Endothelial cell of umbilical vein (primary cell): ENCODE results near the gene SLC25A24. TPM values are rescaled to one million over a fixed set of nuclear protein-coding genes. Genes with fewer than 3 reads are reported as not detected.
"Not testable (repeated sequence)": the region's sequence is repeated elsewhere in the genome, so short reads cannot be mapped to it uniquely, and the experiment has no call there.

Source experiments
- BruUV-seq: library from RNA; stranded (reverse); fragments of 400-500 nt; replicated peaks from 2 replicates; lab custom pipeline; 2021; lab: Mats Ljungman, UMichigan
- CTCF ChIA-PET: fragments of 300-600, 350-600 bp; sonication (Branson Sonifier 250); formaldehyde crosslinking; loops from one replicate; lab custom pipeline; 2021; ENCODE audit warnings: antibody characterized with exemption, inconsistent platforms; lab: Charles Lee
- POLR2A ChIA-PET: fragments of 300-600, 350-600 bp; sonication (Branson Sonifier 250); formaldehyde crosslinking; loops from one replicate; lab custom pipeline; 2021; ENCODE audit warnings: antibody characterized with exemption, inconsistent platforms; lab: Charles Lee
- DNase-seq: peaks from one replicate; pipeline ENCODE4 v3.0.0-alpha.2; 2011; ENCODE audit warnings: low read depth, low spot score
- FAIRE-seq: peaks from 2 replicates; lab custom pipeline; 2011; peaks lifted over from hg19 to GRCh38; lab: Jason Lieb, UNC
- H2AFZ ChIP-seq: 2 replicates; pipeline ENCODE4 v1.6.0; 2012; ENCODE audit warnings: low read depth, low read length, control low read depth, inconsistent platforms
- H3K27ac ChIP-seq: 2 replicates; pipeline ENCODE4 v1.5.1; 2011; ENCODE audit warnings: low read depth, mild to moderate bottlenecking, control low read depth, low read length, moderate library complexity; ENCODE audit not compliant: insufficient read depth
- H3K27me3 ChIP-seq, 2 experiments: 2 replicates each; pipeline versions ENCODE4 v1.6.0 to v1.6.1; 2011; ENCODE audit warnings: low read length in 2 of 2, mixed read lengths in 1 of 2; ENCODE audit not compliant: control insufficient read depth in 2 of 2, insufficient read depth in 2 of 2
- H3K36me3 ChIP-seq, 2 experiments: 2 replicates in 1 of 2; 3 replicates in 1 of 2; pipeline ENCODE4 v1.5.1; 2011; ENCODE audit warnings: low read length in 2 of 2, mild to moderate bottlenecking in 1 of 2, moderate library complexity in 1 of 2; ENCODE audit not compliant: control insufficient read depth in 2 of 2, insufficient read depth in 2 of 2; ENCODE audit errors: extremely low read depth in 1 of 2
- H3K4me1 ChIP-seq: 3 replicates; pipeline ENCODE4 v1.5.1; 2011; ENCODE audit warnings: mild to moderate bottlenecking, low read length; ENCODE audit not compliant: control insufficient read depth, insufficient read depth; ENCODE audit errors: extremely low read depth
- H3K4me2 ChIP-seq: 2 replicates; pipeline ENCODE4 v1.6.1; 2011; ENCODE audit warnings: low read length, control low read depth, mixed read lengths; ENCODE audit not compliant: insufficient read depth
- H3K4me3 ChIP-seq, 3 experiments: fragments of 200-600 bp in 1 of 3; sonication (generic), shearing (Covaris generic) in 1 of 3; replicated peaks in 1 of 3; 2 replicates each; pipeline ENCODE4 v1.5.1; 2011 to 2016; ENCODE audit warnings: control low read depth in 3 of 3, low read length in 3 of 3, mild to moderate bottlenecking in 2 of 3, inconsistent platforms in 1 of 3, low read depth in 1 of 3, moderate library complexity in 1 of 3; ENCODE audit not compliant: insufficient read depth in 1 of 3
- H3K79me2 ChIP-seq: 2 replicates; pipeline ENCODE4 v1.6.0; 2012; ENCODE audit warnings: low read length, inconsistent platforms; ENCODE audit not compliant: control insufficient read depth, insufficient read depth
- H3K9ac ChIP-seq: replicated peaks from 2 replicates; pipeline ENCODE3; 2011; ENCODE audit warnings: low read length, control low read depth; ENCODE audit not compliant: insufficient read depth; ENCODE audit errors: extremely low read depth
- H3K9me1 ChIP-seq: replicated peaks from 3 replicates; pipeline ENCODE4 v1.6.0; 2011; ENCODE audit warnings: mild to moderate bottlenecking, low read length; ENCODE audit not compliant: control insufficient read depth, insufficient read depth; ENCODE audit errors: extremely low read depth
- H3K9me3 ChIP-seq: replicated peaks from 2 replicates; pipeline ENCODE4 v1.5.1; 2012; ENCODE audit warnings: low read length, inconsistent platforms; ENCODE audit not compliant: control insufficient read depth, insufficient read depth
- H4K20me1 ChIP-seq: replicated peaks from 2 replicates; pipeline ENCODE3; 2011; ENCODE audit warnings: mild to moderate bottlenecking, low read length; ENCODE audit not compliant: control insufficient read depth, insufficient read depth; ENCODE audit errors: extremely low read depth
- EZH2 ChIP-seq: IDR thresholded peaks from 2 replicates; pipeline ENCODE4 v1.6.1; 2012; ENCODE audit warnings: borderline replicate concordance, low read depth, mild to moderate bottlenecking, moderate library complexity, low read length, inconsistent platforms; ENCODE audit not compliant: severe bottlenecking
- FOS ChIP-seq: IDR thresholded peaks from 2 replicates; pipeline ENCODE4 v1.6.1; 2011; ENCODE audit warnings: mild to moderate bottlenecking, low read length, moderate library complexity, borderline replicate concordance; ENCODE audit not compliant: insufficient read depth
- GATA2 ChIP-seq: IDR thresholded peaks from 2 replicates; pipeline ENCODE4 v1.7.0; 2011; ENCODE audit warnings: low read depth, mild to moderate bottlenecking, moderate library complexity, mixed read lengths, low read length; ENCODE audit not compliant: insufficient read length, insufficient read depth
- JUN ChIP-seq: IDR thresholded peaks from 2 replicates; pipeline ENCODE4 v1.6.1; 2011; ENCODE audit warnings: borderline replicate concordance, low read depth; ENCODE audit not compliant: insufficient read length, insufficient read depth
- MYC ChIP-seq: IDR thresholded peaks from one replicate; pipeline ENCODE4 v1.6.1; 2011; ENCODE audit warnings: mild to moderate bottlenecking, low read depth, low read length
- POLR2AphosphoS5 ChIP-seq: IDR thresholded peaks from 2 replicates; pipeline ENCODE4 v1.6.1; 2012; ENCODE audit warnings: low read depth, mild to moderate bottlenecking, control low read depth, low read length, moderate library complexity; ENCODE audit not compliant: insufficient read depth
- dilution Hi-C: fragments of 300-500 bp; cut with MboI; formaldehyde crosslinking; loops from one replicate; pipeline ENCODE4 v1.15.0; 2019; ENCODE audit warnings: low sequenced_read_pairs; ENCODE audit not compliant: extremely low pct_ligation_motif_present
- intact Hi-C: fragments of 100-400 bp; cut with micrococcal nuclease; formaldehyde crosslinking; loops from one replicate; pipeline ENCODE4 v1.10.0; 2022
- polyA plus RNA-seq, 4 experiments: library from polyadenylated mRNA; depleted of rRNA in 3 of 4; stranded (reverse) in 3 of 4; unstranded in 1 of 4; fragments of >200 nt; gene quantifications; 2 replicates each; pipeline versions ENCODE4 v1.2.1 to v1.2.3, GENCODE V29; 2011 to 2012; ENCODE audit warnings: missing spikeins in 1 of 4
- total RNA-seq: library from RNA; stranded (reverse); gene quantifications from 2 replicates; pipeline ENCODE4 v1.2.3, GENCODE V29; 2021

SLC25A24 gene
- total and polyA plus RNA-seq, 2 donors (not counting 3 experiments of a cell fraction or from before 2014, with no cell fraction given) = 16.9 to 45.8 TPM

DNA sequence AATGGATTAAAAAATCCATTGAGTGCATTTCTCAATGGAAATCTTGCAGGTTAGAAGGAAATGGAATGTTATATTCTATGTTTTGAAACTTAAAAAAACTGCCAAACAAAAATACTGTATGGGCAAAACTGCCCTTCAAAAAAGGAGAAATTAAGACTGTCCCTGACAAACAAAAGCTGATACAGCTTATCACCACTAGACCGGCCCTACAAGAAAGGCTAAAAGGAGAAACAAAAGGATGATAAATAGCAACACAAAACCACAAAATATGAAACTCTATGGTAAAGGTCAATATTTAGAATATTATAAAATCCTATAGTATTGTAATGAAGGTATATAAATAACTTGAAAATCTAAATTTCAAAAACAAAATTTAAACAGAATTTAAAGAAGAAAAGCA lies 60.0 kb downstream of the SLC25A24 start:
- H2AFZ ChIP-seq = no peak overlapping the region
- no peaks in the 10 kb centered on the region for H4K20me1 ChIP-seq
- no peak overlapping the region for H3K27ac ChIP-seq
- no peaks in the 10 kb centered on the region for H3K27me3 ChIP-seq
- intact Hi-C loops (no loop called here), dilution Hi-C loops (no loop called here)
- DNase-seq (no peak), FAIRE-seq (no peak)
- no peaks in the 10 kb centered on the region for H3K9me3 ChIP-seq
- H3K4me1 ChIP-seq = peaks cover 2% of the 10 kb centered on the region
- no peak overlapping the region for H3K4me3 ChIP-seq
- no peak overlapping the region for H3K4me2 ChIP-seq
- H3K36me3 ChIP-seq = peaks cover 15 to 31% of the 10 kb centered on the region in 2 experiments
- H3K9me1 ChIP-seq = peaks cover 5% of the 10 kb centered on the region
- no peaks in the 10 kb centered on the region for H3K79me2 ChIP-seq
- CTCF ChIA-PET = interaction anchor here (0.9 to 2.8 kb wide), 3 partner anchors 13 to 358 kb away, joined by 3 to 9 read pairs (median 6); no protein-coding TSS in a partner anchor
- TF ChIP-seq EZH2 (no peak), FOS (no peak), GATA2 (no peak), JUN (no peak), MYC (no peak), POLR2AphosphoS5 (no peak)
- POLR2A ChIA-PET = no interaction called here
- H3K9ac ChIP-seq = no peak overlapping the region
- BruUV-seq = no TSS peak

DNA sequence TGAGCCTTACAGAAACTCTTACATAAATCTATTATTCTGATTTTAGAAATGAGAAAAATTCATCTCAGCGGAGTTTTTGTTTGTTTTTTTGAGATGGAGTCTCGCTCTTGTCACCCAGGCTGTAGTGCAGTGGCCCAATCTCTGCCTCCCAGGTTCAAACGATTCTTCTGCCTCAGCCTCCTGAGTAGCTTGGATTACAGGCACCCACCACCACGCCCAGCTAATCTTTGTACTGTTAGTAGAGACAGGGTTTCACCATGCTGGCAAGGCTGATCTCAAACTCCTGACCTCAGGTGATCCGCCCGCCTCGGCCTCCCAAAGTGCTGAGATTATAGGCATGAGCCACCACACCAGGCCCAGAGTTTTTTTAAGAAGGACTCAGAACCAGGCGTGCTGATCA lies 60.6 kb downstream of the SLC25A24 start:
- intact Hi-C loops, FAIRE-seq, H3K4me2 ChIP-seq, H3K4me3 ChIP-seq, H3K27ac ChIP-seq, DNase-seq, H3K9me1 ChIP-seq, H3K9ac ChIP-seq, H3K4me1 ChIP-seq, H2AFZ ChIP-seq, H3K79me2 ChIP-seq, H4K20me1 ChIP-seq, H3K27me3 ChIP-seq, H3K9me3 ChIP-seq, dilution Hi-C loops, BruUV-seq: not testable (repeated sequence)
- ChIA-PET POLR2A (interaction anchor here (0.6 kb wide), 1 partner anchor 13 kb away, joined by 5 read pairs; no protein-coding TSS in a partner anchor), CTCF (interaction anchor here (0.9 kb wide), 1 partner anchor 14 kb away, joined by 3 read pairs; no protein-coding TSS in a partner anchor)
- peaks cover 15 to 33% of the 10 kb centered on the region in 2 experiments for H3K36me3 ChIP-seq

DNA sequence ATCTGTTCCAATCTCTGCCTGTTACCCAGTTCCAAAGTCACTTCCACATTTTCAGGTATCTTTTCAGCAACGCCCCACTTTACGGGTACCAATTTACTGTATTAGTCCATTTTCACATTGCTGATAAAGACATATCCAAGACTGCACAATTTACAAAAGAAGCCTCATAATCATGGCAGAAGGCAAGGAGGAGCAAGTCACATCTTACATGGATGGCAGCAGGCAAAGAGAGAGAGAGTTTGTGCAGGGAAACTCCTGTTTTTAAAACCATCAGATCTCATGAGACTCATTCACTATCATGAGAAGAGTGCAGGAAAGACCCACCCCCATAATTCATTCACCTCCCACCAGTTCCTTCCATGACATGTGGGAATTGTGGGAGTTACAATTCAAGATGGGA lies 67.0 kb downstream of the SLC25A24 start:
- H3K36me3 ChIP-seq = peaks cover 15 to 22% of the 10 kb centered on the region in 2 experiments
- H3K4me3 ChIP-seq, H4K20me1 ChIP-seq, H2AFZ ChIP-seq, H3K4me2 ChIP-seq, H3K27ac ChIP-seq, DNase-seq, H3K4me1 ChIP-seq, dilution Hi-C loops, FAIRE-seq, H3K9me3 ChIP-seq, H3K9me1 ChIP-seq, H3K27me3 ChIP-seq, intact Hi-C loops, H3K9ac ChIP-seq, BruUV-seq, CTCF ChIA-PET, POLR2A ChIA-PET, H3K79me2 ChIP-seq: not testable (repeated sequence)
